Heart left ventricle (tissue), 16 donors: ENCODE results near the gene SLC12A8. TPM values are rescaled to one million over a fixed set of nuclear protein-coding genes. Genes with fewer than 3 reads are reported as not detected.

Experiments
- ATAC-seq, 4 donors: fragments of 200-7000 bp; cut with Tn5 transposase; one replicate each; pipeline ENCODE4 v1.9.1; 2020 to 2022; ENCODE audit warnings: moderate library complexity in 4 of 4, mild to moderate bottlenecking in 3 of 4, moderate number of reproducible peaks in 1 of 4
- DNase-seq, 5 donors: peaks; one replicate each; pipeline ENCODE4 v3.0.0-alpha.2; 2020
- H3K27ac ChIP-seq, 12 donors: fragments of 200-600 bp; sonication (generic) in 4 of 12; one replicate each; pipeline versions ENCODE4 v1.5.0 to v1.8.0; 2016 to 2022; ENCODE audit warnings: mild to moderate bottlenecking in 2 of 12
- H3K27me3 ChIP-seq, 9 donors: fragments of 200-600 bp; sonication (generic) in 2 of 9; one replicate each; pipeline versions ENCODE4 v1.5.1 to v1.8.0; 2016 to 2022; ENCODE audit warnings: mild to moderate bottlenecking in 3 of 9
- H3K36me3 ChIP-seq, 9 donors: fragments of 200-600 bp; sonication (generic) in 2 of 9; one replicate each; pipeline versions ENCODE4 v1.5.0 to v1.8.0; 2018 to 2022; ENCODE audit warnings: mild to moderate bottlenecking in 2 of 9
- H3K4me1 ChIP-seq, 12 donors: fragments of 200-600 bp; sonication (generic) in 4 of 12; one replicate each; pipeline versions ENCODE4 v1.5.0 to v1.8.0; 2016 to 2022; ENCODE audit warnings: mild to moderate bottlenecking in 3 of 12
- H3K4me3 ChIP-seq, 12 donors: fragments of 200-600 bp; sonication (generic) in 4 of 12; one replicate each; pipeline versions ENCODE4 v1.5.0 to v1.8.0; 2017 to 2022; ENCODE audit warnings: mild to moderate bottlenecking in 9 of 12, moderate library complexity in 4 of 12
- H3K9me3 ChIP-seq, 12 donors: fragments of 200-600 bp; sonication (generic) in 4 of 12; one replicate each; pipeline versions ENCODE4 v1.5.0 to v1.8.0; 2016 to 2022; ENCODE audit warnings: mild to moderate bottlenecking in 1 of 12
- CTCF ChIP-seq, 12 donors: fragments of 200-600 bp; sonication (generic) in 4 of 12; IDR thresholded peaks; one replicate each; pipeline versions ENCODE4 v1.5.0 to v1.8.0; 2018 to 2022; ENCODE audit warnings: antibody characterized with exemption in 12 of 12, mild to moderate bottlenecking in 5 of 12
- POLR2A ChIP-seq, 2 donors: fragments of 450-650 bp; IDR thresholded peaks; one replicate each; pipeline ENCODE4 v1.6.1; 2017; ENCODE audit warnings: antibody characterized with exemption in 2 of 2, mild to moderate bottlenecking in 2 of 2, moderate library complexity in 2 of 2
- WGBS, 4 donors: extraction: QIAGEN DNeasy Blood & Tissue Kit in 2 of 4; methylation state at CpG; one replicate each; pipeline versions ENCODE4 v1.1.5 to v1.1.7; 2013 to 2018; 5-methylcytosine and 5-hydroxymethylcytosine counted together
- intact Hi-C, 10 donors: fragments of 100-400 bp; cut with DNase I; formaldehyde crosslinking; loops; one replicate each; pipeline versions ENCODE4 v1.11.1 to v1.14.2; 2022
- polyA plus RNA-seq, 2 donors: library from polyadenylated mRNA; stranded (reverse); fragments of 200-250 nt; gene quantifications; one replicate each; pipeline ENCODE4 v1.2.3, GENCODE V29; 2013
- total RNA-seq, 9 donors: library from RNA; depleted of rRNA in 2 of 9; stranded (reverse); fragments of >200 nt in 2 of 9; fragmentation: NEBNext Ultra II Directional in 3 of 9; extraction: Animal tissue kit (Norgen Biotek cat#: 25700) in 3 of 9; gene quantifications; one replicate each; pipeline versions ENCODE4 v1.1.0 to v1.2.4, GENCODE V29; 2016 to 2023
- donor health status: ischemic (EF 13 %, LVEDD 7.1; RV severe dilation, severe dysfunction).
- donor health status: healthy with polysubstance abuse.
- donor health status: DM: no; HTN: yes; CAD: no.
- donor health status: DM: no; HTN: no; CAD: no.
- donor health status: ischemic (EF 25% LVEDD 6.9; RV normal size, moderate dysfunction).
- donor health status: ischemic (EF 25% LVEDD 5.7; RV mildly dilated, moderate dysfunction).
- donor health status: healthy.
- donor health status: DM: yes; HTN: yes; CAD: no.
- donor health status: ischemic (EF 35%, LVEDD 5.7; RV mildly dilated, moderate dysfunction).
- donor health status: nonischemic (EF 11% LVEDD 7.7; RV severe dilation, severe dysfunction).
- donor health status: DM: yes; HTN: yes; CAD: no.
- donor health status: PGD.
- donor health status: ischemic (EF 29% LVEDD 5.4; RV normal size, mild dysfunction).
- donor health status: nonischemic (EF 23%, LVEDD 6.1; RV moderate dilation, normal function).

SLC12A8 gene
- total and polyA plus RNA-seq, 11 donors = 0.09 to 1.9 (median 0.68) TPM; not detected in 3

DNA sequence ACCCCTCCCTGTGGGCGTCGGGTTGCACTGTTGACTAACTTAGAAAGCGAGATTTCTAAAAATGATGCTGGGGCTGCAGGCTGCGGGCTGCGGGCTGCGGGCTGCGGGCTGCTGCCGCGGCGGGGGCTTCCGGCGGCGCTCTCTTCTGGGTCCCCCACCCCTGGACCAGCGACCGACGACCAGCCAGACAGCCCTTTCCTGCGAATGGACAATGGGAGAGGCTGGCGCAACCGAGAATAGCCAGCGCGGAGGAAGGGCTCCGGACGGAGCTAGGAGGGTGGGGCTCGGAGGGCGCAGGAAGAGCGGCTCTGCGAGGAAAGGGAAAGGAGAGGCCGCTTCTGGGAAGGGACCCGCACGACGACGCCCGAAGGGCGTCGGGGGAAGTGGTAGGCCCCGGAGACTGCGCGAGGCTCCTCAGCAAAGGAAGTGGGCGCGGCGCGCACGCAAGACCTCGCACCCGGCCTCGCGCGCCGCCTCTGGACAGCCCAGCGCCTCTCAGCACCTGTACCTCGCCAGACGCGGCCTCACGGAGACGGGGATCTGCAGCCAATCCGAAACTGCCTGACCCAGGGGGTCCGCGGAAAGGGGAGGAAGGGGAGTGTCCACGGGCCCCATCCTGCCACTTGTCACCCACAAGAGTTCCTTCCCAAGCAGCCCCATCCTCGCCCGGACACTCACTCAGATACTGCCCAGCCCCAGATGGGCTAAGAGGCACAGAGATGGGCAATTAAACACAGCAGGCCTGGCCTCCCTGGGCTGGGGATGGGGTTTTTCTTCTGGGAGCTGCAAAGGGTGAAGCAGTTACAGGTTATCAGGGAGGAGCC lies 70.7 kb downstream of the SLC12A8 start:
- no peaks in the 10 kb centered on the region for H3K9me3 ChIP-seq
- intact Hi-C loops = loop anchor here (1.0 to 10.0 kb wide), 10 partner anchors 77 to 147 kb away; partner anchors contain the start of gene HEG1 (in 3 of the 10)
- H3K27ac ChIP-seq = peak overlapping the region; percentile 66 to 96 (median 79)
- DNase-seq (peak; percentile 84 to 89 (median 86)), ATAC-seq (peak; percentile 47 to 88 (median 76))
- TF ChIP-seq CTCF (IDR thresholded peaks at IDR 0.05) (peak; percentile 27 to 71 (median 46)), POLR2A (IDR thresholded peaks at IDR 0.05) (peak in 1 of 2 donors; percentile 13)
- peaks cover 10 to 74% (median 57%) of the 10 kb centered on the region in 12 donors for H3K4me1 ChIP-seq
- WGBS, 4 donors = 2 to 5% (median 5%) methylated on average over 34 to 61 of the region's 61 CpGs
- H3K4me3 ChIP-seq = peak overlapping the region in 11 of 12 donors; percentile 22 to 58 (median 46)
- H3K27me3 ChIP-seq = no peaks in the 10 kb centered on the region
- no peaks in the 10 kb centered on the region for H3K36me3 ChIP-seq

DNA sequence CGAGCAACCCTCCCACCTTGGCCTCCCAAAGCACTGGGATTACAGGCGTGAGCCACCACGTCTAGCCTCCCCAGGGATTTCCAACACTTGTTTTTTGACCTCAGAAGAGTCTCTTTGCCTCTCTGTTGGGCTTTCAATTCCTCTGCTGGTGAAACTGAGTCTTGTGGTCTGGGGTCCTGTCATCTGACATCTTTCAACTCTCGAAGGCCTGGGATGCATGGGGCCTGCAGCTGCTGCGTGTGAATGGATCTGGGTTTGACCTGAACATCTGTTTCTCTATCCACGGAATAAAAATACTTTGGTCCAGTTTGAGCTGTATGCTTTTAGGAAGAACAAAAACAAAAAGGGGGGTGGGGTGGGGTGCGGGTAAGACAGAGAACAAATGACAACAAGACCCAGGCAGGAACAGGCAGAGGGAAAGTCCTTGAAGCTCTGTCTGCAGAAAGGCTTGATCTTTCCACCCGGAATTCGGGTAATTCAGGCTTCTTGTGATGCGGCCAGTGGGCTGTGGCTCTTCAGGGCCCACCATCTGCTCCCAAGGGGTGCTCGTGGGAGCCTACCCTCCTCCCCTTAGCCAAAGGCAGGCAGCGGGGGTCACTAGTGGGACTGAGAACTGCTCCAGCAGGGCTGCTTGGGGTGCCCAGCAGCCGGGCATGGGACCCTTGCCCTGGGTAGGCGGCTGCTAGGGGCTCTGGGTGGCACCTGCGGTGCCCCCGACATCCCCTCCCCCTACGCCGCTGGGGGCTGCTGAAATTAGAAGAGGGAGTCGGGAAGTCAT lies 71.5 kb downstream of the SLC12A8 start:
- WGBS, 4 donors = 45 to 56% (median 50%) methylated on average over 11 to 19 of the region's 19 CpGs
- intact Hi-C loops = loop anchor here in 9 of 10 donors (1.0 to 10.0 kb wide), 8 partner anchors 76 to 146 kb away; partner anchors contain the start of gene HEG1 (in 2 of the 9)
- peak overlapping the region in 11 of 12 donors; percentile 22 to 58 (median 46) for H3K4me3 ChIP-seq
- no peaks in the 10 kb centered on the region for H3K27me3 ChIP-seq
- ATAC-seq = peak in 1 of 4 donors; percentile 1
- peaks cover 10 to 66% (median 52%) of the 10 kb centered on the region in 12 donors for H3K4me1 ChIP-seq
- H3K9me3 ChIP-seq = no peaks in the 10 kb centered on the region
- peak in 1 of 5 donors; percentile 48 for DNase-seq
- TF ChIP-seq POLR2A (IDR thresholded peaks at IDR 0.05) = no peak
- no peak for TF ChIP-seq CTCF (IDR thresholded peaks at IDR 0.05)
- no peaks in the 10 kb centered on the region for H3K36me3 ChIP-seq
- peak overlapping the region; percentile 66 to 96 (median 79) for H3K27ac ChIP-seq

- Histone ChIP-seq H3K4me3 (no peak overlapping the region), H3K9me3 (no peaks in the 10 kb centered on the region), H3K4me1 (peaks cover 10 to 63% (median 51%) of the 10 kb centered on the region in 12 donors), H3K27ac (peak overlapping the region in 10 of 12 donors; percentile 46 to 96 (median 84)), H3K36me3 (no peaks in the 10 kb centered on the region), H3K27me3 (no peaks in the 10 kb centered on the region)
- peak in 2 of 5 donors; percentile 17 to 20 for DNase-seq
- no peak for TF ChIP-seq CTCF (IDR thresholded peaks at IDR 0.05)
- no peak for TF ChIP-seq POLR2A (IDR thresholded peaks at IDR 0.05)
- ATAC-seq = peak; percentile 8 to 55 (median 51)
- intact Hi-C loops = loop anchor here in 8 of 10 donors (2.0 to 10.0 kb wide), 7 partner anchors 75 to 143 kb away; partner anchors contain the start of gene HEG1 (in 2 of the 8)
- 54 to 80% (median 71%) methylated on average over 12 of the region's 12 CpGs for WGBS, 4 donors
Measured at GRCh38 chr3:125140011-125140817, 72.3 kb downstream of the SLC12A8 start.
